Hematopoietic multipotent progenitor cell treated with erythropoietin and hydrocortisone succinate and interleukin-3 and kit ligand, for 8 days (in vitro differentiated cells): Measurements from ENCODE around the gene FBN1.

ENCODE experiments used
- DNase-seq: peaks from one replicate; pipeline ENCODE4 v3.0.0-alpha.2; 2015

The FBN1 gene

DNA sequence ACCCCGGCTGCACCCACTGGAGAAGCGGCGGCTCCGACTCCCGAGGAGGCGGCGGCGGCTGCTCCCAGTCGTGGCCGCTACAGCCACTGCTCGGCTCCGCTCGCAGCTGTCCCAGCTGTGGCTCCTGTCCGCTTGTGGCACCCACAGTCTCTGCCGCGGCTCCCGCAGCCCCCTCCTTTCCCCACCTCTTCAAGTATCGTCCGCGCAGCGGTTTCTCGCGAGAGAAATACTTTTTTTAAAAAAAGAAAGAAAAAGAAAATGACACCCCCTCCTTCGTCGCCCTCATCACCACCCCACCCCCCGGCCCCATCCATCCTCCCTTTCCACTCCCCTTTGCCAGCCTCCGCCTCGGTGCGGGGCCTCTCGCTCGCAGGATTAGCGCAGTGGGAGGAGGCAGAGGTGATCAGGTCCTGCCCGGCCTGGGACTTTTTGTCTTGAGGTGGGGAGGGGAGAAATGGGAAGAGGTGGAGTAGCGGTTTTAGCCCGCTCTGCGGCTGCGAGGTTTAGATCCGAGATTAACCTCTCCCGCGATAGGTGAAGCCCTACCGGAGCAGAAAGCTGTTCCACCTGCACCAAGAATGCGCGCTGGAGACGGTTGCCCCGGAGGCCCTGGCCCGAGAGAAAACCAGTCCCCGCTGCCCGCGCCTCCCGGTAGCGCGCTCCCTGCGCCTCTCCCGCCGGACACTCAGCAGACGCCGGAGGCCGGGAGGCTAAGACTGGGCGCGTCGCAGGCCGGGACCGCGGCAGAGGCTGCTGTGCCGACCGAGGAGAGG, at the start of gene FBN1:
FBN1 (minus strand) TSS at position 152 of the 773 bp plus-strand sequence. CDS start 940 bp downstream, outside the sequence.
- DNase-seq: peak; percentile 69

DNA sequence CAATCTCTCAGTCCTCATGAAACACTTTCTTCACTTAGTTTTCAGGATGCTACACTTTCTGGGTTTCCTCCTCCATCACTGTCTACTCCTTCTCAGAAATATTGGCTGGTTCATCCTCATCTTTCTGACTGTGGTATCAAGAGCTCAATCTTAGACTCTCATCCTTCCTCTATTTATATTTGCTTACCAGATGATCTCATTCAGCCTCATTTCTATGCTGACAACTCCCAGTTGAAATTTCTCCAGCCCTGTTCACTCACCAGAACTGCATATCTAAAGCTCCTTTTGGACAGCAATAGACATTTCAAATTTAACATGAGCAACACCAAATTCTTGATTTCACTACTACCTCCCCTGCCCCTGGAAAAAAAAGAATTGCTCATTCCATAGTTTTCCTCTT, 48.0 kb upstream of the FBN1 start:
- DNase-seq: no peak

DNA sequence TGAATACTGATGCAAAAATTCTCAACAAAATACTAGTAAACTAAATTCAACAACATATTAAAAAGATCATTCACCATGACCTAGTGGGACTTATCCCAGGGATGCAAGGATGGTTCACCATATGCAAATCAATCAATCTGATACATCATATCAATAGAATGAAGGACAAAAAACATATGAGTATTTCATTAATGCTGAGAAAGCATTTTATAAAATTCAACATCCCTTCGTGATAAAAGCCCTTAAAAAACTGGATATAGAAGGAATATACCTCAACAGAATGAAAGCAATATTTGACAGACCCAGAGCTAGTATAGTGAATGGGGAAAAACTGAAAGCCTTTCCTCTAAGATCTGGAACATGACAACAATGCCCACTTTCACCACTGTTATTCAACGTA, 43.0 kb upstream of the FBN1 start:
- no peak for DNase-seq

DNA sequence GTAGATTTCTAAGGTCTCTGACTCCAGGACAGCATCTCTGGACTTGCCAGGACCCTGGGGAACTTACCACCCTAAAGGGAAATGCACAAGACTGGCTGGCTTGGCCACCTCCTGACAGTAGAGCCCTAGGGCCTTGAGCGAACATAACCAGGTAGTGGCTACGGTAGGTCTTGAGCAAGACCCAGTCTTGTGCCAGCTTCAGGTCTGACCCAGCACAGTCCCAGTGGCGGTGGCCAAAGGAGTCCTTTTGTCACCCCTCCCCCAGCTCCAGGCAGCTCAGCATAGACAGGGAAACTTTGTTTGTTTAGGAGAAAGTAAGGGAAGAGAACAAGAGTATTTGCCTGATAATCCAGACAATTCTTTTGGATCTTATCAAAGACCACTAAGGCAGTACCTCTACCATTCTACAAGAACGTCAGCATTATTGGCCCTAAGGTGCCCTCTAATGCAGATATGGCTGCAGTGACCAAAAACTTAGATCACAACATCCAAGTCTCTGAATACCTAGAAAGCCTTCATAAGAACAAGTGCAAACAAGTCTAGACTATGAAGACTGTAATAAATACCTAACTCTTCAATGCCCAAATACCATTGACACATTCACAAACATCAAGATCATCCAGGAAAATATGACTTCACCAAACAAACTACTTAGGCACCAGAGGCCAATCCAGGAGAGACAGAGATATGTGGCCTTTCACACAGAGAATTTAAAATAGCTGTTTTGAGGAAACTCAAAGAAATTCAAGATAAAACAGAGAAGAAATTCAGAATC, 38.7 kb upstream of the FBN1 start:
- DNase-seq: no peak

DNA sequence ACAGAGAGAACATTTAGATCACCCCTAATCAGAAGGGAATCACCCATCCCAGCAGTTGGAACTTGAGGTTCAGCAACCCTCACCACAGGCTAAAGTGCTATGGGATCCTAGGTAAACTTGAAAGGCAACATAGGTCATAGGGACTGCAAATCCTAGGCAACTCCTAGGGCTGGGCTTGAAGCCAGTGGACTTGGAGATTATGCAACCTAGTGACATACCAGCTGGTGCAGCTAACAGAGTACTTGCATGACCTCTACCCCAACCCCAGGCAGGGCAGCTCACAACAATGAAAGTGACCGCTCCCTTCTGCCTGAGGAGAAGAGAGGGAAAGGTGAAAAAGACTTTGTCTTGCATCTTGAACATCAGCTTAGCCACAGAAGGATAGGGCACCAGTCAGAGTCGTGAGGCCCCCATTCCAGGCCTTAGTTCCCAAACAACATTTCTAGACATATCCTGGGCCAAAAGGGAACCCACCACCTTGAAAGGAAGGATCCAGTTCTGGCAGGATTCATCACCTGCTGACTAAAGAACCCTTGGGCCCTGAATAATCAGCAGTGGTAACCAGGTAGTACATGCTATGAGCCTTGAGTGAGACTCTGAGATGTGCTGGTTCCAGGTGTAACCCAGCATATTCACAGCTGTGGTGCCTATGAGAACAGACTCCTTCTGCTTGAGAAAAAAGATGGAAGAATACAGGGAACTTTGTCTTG, 37.6 kb upstream of the FBN1 start:
- no peak for DNase-seq

DNA sequence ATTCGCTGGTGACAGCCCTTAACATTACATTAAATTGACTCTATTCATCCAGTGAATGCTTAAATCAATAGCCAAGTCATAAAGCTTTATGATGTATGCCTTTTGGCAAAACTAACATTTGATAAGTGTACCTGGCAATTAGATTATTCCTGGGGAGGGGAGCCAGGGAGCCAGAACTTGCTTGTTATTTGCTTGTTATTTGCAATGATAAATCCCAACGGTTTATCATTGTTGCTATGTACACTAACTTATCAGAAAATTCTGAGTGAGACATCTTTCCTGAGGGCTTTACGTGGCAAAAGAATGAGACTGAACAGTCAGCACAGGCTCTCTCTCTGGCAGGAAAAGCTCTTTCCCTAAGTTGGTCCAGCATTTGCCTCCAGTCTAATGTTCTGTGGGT, 35.8 kb upstream of the FBN1 start:
- no peak for DNase-seq

DNA sequence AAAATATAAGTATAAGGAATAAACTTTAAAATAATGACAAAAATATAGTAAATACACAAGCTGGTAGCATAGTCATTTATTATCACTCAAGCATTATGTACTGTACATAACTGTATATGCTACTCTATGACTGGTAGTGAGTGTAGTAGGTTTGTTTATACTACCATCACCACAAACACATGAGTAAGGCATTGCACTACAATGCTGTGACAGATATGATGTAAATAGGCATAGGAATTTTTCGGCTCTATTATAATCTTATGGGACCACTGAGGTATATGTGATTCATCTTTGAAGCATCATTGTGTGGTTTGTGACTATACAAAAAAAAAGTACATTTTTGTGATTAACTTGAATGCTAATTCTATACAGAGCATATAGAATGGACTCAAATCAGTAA, 35.3 kb upstream of the FBN1 start:
- DNase-seq: no peak

DNA sequence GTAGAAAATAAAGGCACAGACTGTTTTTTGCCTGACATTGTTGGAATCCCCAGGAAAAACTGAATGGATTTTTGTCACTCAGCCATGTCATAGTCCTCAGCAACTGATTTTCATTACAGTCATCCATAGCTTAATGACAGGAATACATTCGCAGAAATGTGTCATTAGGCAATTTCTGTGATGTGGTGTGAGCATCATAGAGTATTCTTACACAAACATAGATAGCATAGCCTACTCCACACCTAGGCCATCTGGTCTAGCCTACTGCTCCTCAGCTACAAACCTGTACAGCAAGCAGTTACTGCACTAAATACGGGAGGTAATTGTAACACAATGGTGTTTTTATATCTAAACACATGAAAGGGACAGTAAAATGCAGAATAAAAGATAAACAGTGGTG, 34.4 kb upstream of the FBN1 start:
- DNase-seq: no peak

DNA sequence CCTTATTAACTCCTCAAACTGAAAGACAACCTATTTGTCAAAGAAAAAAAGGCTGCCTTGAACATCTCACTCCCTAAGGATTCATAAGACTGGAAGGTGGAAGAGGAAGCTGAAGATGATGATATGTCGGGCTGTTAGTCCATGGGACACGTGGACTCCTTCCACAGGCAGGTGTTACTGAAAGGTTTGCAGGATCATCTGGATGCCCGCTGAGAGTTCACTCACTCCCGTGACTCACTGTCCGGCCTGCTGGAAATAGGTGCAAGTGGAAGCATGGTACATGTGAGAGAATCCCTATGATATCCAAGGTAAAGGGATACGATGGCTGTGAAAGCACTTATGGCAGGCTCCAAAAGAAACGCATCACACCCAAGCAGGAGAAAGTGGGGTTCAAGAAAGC, 33.3 kb upstream of the FBN1 start:
- DNase-seq: no peak

DNA sequence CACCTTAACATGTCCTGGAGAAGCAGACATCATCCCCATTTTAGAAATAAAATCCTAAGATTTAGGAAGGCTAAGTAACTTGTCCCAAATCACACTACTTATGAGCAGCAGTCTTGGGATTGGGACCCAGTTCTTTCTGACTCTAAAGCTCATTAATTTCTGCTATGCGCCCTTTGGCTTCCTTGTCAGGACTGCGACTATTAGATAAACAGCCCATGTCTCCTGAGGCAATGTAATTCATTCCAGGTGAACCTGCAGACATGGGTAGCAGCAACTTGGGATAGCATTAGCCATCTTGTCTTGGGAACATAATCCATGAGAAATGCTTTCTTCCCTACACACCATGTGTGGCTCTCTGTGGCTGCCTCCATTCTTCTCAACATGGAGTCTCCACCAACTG, 32.3 kb upstream of the FBN1 start:
- DNase-seq: no peak

DNA sequence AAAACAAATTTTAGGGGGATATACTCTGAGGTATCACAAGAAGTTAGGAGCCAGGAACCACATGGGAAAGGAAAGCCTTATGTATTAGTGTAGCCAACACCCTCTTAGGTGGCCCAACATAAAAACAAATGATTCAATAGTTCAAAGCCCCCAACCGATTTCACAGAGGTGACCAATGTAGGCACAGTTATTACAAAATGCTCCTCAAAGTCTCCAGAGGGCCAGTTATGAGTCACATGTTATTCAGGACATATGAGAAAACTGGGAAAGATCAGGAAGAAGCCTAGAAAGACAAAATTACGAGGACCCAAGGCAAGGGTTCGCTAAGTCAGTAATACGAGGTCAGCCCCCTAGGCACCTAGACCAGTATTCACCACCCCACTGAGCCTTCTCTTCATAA, 29.9 kb upstream of the FBN1 start:
- no peak for DNase-seq

DNA sequence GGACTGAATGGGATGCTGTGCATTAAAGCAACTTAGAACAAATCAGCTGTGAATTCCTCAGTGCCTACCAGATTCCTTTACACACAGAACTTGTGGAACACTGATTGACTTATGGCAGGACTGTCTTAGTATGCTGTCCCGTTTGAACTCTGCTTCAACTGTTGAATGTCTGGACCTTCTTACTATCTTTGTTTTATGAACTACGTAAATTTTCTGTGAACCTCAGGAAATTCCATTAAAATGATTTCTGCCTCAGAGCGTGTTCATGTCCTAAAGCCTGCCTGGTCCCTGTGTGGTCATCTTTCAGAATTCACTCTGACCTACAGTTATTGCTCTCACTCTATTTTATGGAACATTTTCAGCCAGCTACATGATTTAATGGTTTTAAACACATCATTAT, 29.4 kb upstream of the FBN1 start:
- no peak for DNase-seq

DNA sequence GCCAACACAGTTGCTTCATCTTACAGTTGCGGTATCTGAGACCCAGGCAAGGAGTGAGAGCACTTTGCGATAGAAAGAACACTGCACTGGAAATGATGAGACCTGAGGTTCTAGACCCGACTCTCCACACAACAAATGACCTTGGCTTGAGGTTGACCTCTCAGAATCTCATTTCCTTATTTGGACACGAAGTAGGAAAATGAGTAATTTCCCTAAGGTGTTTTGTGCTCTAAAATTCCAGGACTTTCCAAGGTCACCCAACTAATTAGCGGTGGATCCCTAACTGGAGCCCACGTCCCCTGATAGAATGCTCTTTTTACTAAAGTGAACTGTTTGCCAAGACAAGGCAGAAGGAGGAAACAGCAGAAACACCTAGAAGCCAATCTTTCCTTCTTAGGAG, 26.7 kb upstream of the FBN1 start:
- DNase-seq: no peak

DNA sequence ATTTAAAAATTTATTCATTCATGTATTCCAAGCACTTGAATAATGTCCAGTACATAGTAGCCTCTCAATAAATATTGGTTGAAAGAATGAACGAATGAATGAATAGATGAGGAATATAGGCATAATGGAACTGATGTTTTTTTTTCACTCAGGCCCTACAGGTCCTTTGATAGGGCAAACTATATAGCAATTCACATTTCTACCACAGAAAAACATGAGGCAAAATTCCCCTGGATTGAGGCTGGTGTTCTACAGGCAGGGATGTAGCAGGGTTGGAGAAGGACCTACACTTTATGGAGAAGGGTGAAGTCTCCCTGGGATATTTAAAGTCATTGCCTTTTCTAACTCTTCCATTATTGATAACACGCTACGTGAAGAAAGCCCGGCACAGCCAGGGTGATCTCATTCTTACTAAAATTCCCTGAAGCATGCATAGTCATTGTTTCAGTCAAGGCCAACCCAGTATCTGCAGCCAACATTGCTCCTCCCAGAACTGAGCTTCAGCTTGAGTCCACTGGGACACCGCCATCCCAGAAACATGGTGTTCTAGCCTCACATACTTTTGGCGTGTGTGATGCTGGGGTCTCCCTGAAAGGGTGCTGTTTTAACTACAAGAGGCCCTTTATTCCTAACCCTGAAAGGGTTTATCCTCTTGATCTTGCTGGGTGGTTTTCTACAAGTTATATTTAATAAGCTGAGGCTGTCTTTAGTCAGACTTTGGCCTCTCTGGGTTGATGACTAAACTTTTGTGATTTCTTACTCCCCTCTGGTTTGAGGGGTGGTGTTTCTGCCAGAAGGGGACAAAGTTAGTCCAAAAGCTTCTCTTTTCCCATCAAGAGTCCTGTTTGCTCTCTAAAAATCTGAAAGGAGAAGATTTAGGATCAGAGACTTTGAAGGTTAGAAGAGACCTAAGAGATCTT, 25.9 kb upstream of the FBN1 start:
- no peak for DNase-seq

DNA sequence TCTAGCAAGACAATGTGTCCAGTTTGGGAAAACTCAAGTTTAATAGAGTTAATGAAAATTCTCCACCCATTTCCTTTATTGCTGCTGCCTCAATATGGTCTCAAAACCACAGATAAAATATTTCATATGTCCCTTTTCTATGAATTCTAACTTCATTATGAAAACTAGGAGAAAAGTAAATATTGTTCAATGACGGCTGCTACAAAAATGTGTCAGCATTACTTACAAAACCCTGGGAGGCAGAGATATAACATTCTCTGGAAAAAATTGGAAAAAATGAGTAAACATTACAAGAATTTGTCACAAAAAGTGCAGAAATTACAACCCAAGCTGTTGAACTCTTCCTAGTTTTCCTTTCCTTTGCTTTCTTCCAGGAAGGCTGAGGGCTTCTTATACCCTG, 22.2 kb upstream of the FBN1 start:
- no peak for DNase-seq

DNA sequence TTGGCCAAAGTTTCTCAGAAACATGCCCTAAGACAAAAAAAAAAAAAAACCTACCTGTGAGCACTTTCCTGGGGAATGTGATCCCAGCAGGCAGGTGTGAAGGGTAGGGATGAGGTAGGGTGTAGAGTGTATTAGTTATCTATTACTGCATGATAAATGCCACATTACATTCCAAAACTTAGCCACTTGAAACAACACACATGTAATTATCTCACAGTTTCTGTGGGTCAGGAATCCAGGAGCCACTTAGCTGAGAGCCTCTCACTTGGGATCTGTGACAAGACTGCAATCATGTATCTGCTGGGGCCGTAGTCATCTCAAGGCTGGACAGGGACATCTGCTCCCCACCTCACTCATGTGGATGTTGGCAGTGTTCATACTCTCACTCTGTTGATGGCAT, 18.9 kb upstream of the FBN1 start:
- no peak for DNase-seq

DNA sequence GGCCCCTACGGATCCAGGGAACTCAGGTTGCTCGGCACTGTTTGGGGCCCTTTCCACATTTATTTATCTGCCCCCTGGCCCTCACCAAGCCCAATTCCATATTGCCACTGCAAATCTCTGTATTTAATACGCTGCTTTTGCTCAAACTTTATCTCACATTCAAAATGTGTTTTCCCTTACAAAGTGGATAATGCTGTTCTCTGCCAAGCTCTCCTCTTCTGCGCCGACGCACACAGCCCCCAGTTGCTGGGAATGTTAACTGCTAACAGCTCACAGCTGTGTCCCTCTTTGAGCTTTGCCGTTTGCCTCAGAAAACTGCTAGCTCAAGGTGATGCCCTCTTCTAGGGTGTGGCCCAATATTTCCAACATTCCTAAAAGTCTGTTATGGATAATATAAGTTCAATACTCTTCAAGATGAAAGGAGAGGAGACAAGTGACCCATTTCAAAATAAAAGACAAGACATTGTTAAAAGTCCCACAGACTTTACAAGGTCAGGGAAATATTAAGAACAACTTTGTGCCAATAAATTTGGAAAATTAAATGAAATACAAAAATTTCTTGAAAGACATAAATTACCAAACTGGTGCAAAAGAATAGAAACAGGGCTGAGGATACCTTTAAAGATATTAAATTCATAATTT, 12.6 kb upstream of the FBN1 start:
- DNase-seq: no peak

DNA sequence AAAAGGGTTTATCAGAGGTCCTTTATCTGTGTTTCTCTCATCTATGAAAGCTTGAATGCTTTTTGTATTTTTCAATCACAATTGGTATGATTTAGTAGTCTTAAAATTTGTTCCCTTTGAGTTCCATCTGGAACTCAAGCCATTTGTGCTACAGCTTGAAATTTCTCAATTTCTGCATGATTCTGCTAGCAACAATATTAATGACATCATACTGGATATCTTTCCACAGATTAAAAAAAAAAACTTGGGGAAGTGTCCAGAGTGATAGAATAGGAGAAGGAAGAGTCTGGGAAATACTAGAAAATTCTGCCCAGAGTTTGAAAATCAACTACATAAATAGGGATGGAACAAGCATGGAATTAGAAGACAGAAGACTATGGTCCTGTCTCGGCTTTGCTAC, 9.3 kb upstream of the FBN1 start:
- DNase-seq: no peak

DNA sequence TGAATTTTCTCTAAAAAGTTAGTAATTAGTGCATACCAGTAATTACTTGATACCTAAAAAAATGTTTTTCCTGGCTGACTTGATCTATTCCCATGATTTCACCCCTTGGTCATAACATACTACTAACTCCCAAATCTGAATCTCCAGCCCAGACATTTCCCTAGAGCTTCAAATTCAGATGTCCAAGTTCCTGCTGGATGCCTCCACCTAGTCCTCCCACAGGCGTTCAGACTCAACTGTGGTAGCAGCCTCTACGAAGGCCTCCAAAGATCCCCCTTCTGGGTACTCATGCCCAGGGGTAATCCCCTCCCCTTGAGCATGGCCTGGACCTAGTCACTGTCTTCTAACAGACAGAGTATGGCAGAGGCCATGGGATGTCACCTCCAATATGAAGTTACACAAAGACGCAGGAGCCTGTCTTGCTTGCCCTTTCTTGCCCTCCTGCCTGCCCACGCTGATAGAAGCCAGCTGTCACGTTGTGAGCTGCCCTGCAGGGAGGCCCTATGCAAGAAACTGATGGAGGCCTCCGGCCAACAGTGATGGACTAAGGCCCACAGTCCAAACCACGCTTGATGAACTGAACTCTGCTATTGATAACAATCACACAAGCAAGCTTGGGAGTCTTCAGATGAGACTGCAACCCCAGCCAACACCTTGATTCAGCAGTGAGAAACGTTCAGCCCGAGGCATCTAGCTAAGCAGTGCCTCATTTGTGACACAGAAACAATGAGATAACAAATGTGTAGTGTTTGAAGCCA, 8.6 kb upstream of the FBN1 start:
- no peak for DNase-seq

DNA sequence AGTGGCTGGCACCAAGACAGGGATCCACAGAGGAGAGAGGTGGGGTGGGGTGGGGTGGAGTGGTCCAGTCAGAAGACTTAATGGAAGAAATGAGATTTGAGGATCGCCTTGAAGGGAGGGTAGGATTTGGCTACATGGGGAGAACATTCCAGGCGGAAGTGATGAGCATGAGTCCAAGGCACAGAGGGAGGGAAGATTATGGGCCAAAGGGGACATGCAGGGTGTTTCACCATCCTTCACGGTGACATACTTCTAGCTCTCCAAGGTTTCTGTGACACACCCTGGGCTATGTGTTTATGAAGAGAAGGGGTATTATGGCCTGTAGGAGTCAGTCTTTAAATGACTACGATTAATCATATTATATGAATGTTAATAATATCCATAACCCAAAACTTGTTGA, 7.7 kb upstream of the FBN1 start:
- no peak for DNase-seq

DNA sequence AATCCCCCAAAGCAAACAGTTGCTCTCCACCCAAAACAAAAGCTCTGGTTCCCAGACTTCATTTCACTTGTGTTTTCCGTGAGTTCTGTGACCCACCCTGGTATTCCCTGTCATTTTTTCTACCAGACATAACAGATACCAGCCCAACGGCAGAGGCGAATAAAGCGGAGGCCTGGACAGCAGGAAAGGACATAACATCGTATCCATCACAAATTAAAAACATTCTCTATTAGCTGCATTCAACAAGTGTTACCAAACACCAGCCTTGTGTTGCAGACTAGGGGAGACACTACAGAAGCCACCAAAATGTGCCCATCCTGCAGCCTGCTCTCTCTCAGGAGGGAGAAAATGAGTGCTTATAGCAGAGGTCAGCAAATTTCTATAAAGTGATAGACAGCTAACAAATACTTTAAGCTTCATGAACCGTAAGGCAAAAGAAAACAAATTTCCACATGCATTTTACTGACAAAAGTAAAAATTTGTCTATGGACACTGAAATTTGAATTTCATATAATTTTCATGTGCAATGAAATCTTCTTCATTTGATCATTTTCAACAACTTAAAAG, 7.1 kb upstream of the FBN1 start:
- DNase-seq: no peak
